ENCODE measurements around the gene ARHGAP19. TPM values are rescaled to one million over a fixed set of nuclear protein-coding genes. Genes with fewer than 3 reads are reported as not detected.

ARHGAP19 gene
- total RNA-seq, 2 experiments from 2014 or later = 42.3 to 53.2 TPM

- Mint-ChIP-seq H3K27ac (no peak within 1 kb of the TSS), H3K4me3 (peak within 1 kb of the TSS; percentile 34), H3K4me1 (ENCODE audit: low read depth) (peaks cover 7% of the 10 kb centered on the region), H3K9me3 (no peaks in the 10 kb centered on the region), H3K36me3 (ENCODE audit: low read depth) (no peaks in the 10 kb centered on the region), H3K27me3 (peaks cover 44% of the 10 kb centered on the region)
- DNase-seq (no peak), ATAC-seq (peak; percentile 57)
- CTCF ChIA-PET = interaction anchor here (1.3 to 2.3 kb wide), 2 partner anchors 11 to 25 kb away, joined by 3 to 7 read pairs; no protein-coding TSS in a partner anchor
- TF ChIP-seq, protein P1, sequence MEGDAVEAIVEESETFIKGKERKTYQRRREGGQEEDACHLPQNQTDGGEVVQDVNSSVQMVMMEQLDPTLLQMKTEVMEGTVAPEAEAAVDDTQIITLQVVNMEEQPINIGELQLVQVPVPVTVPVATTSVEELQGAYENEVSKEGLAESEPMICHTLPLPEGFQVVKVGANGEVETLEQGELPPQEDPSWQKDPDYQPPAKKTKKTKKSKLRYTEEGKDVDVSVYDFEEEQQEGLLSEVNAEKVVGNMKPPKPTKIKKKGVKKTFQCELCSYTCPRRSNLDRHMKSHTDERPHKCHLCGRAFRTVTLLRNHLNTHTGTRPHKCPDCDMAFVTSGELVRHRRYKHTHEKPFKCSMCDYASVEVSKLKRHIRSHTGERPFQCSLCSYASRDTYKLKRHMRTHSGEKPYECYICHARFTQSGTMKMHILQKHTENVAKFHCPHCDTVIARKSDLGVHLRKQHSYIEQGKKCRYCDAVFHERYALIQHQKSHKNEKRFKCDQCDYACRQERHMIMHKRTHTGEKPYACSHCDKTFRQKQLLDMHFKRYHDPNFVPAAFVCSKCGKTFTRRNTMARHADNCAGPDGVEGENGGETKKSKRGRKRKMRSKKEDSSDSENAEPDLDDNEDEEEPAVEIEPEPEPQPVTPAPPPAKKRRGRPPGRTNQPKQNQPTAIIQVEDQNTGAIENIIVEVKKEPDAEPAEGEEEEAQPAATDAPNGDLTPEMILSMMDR (IDR thresholded peaks at IDR 0.05) = no peak
- POLR2A ChIA-PET = no interaction called here
- intact Hi-C loops (cut with micrococcal nuclease) = no loop called here
Measured at GRCh38 chr10:97185326-97186058, 106.9 kb downstream of the ARHGAP19 start, which contains the start of gene SLIT1. SLIT1 (minus strand) TSS chr10:97185959; CDS start chr10:97185674, 285 bp downstream.

DNA sequence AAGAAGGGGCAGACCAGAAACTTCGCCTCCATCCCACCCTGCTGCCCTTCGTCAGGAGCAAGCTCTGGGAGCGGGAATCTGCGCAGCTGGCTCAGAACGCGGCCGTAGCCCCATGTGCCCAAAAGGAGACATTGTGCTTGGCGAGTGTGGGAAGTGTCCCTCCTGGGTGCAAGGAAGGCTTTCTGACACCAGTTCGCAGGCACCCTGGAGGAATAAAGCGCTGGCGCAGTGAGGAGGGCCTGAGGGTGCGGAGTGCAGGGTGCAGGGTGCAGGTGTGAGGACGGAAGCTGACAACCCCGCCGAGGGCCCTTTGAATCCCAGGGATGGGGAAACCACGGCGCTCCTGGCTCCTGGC is 107.5 kb downstream of the ARHGAP19 start:
- CTCF ChIA-PET = interaction anchor here (2.3 kb wide), 1 partner anchor 12 kb away, joined by 7 read pairs; no protein-coding TSS in a partner anchor
- no peak for ATAC-seq
- peak overlapping the region; percentile 34 for H3K4me3 Mint-ChIP-seq
- peaks cover 48% of the 10 kb centered on the region for H3K27me3 Mint-ChIP-seq
- intact Hi-C loops (cut with micrococcal nuclease) = no loop called here
- no peak for DNase-seq
- no peak overlapping the region for H3K27ac Mint-ChIP-seq
- no peaks in the 10 kb centered on the region for H3K9me3 Mint-ChIP-seq
- no peaks in the 10 kb centered on the region for H3K36me3 Mint-ChIP-seq (ENCODE audit: low read depth)
- TF ChIP-seq, protein P1 (IDR thresholded peaks at IDR 0.05) = no peak
- peaks cover 7% of the 10 kb centered on the region for H3K4me1 Mint-ChIP-seq (ENCODE audit: low read depth)
- POLR2A ChIA-PET = no interaction called here

GRCh38 chr10:97183314-97183713 is 109.1 kb downstream of the ARHGAP19 start:
- H3K36me3 Mint-ChIP-seq (ENCODE audit: low read depth) = no peaks in the 10 kb centered on the region
- ChIA-PET CTCF (interaction anchor here (1.4 to 2.1 kb wide), 4 partner anchors 11 to 110 kb away, joined by 3 to 8 read pairs (median 6); no protein-coding TSS in a partner anchor), POLR2A (interaction anchor here (1.1 kb wide), 1 partner anchor 10 kb away, joined by 3 read pairs; no protein-coding TSS in a partner anchor)
- intact Hi-C loops (cut with micrococcal nuclease) = no loop called here
- TF ChIP-seq, protein P1 (IDR thresholded peaks at IDR 0.05) = no peak
- no peak overlapping the region for H3K27ac Mint-ChIP-seq
- no peak for ATAC-seq
- H3K4me1 Mint-ChIP-seq (ENCODE audit: low read depth) = peaks cover 7% of the 10 kb centered on the region
- H3K9me3 Mint-ChIP-seq = no peaks in the 10 kb centered on the region
- DNase-seq = no peak
- no peak overlapping the region for H3K4me3 Mint-ChIP-seq
- H3K27me3 Mint-ChIP-seq = peaks cover 54% of the 10 kb centered on the region

DNA sequence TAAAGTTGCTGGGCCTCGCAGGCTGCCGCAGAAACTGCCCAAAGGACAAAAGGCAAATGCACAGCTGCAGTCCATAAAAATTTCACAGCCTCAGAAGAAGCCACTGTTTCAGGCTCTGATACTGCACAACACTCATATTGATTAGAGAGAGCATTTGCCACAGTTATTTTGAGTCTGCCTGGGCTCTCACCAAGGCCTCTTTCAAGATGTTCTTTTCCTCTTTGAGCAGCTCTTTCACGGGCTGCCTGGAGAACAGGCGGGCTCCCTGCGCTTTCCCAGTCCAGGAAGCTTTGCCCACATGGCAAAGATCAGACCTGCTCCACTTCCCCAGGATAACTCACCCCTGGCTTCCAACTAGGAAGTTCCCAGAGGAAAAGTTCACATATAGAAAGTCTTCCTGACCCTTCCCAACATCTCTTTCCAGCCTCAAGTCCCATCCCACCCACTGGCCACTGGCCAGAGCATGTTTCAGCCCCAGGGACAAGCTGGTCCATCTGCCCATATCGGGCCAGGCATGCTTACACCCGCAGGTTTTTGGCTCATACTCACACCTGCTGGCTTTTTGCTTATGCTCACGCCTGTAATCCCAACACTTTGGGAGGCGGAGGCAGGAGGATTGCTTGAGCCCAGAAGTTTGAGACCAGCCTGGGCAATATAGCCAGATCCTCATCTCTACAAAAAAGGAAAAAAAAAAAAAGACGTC is 110.0 kb downstream of the ARHGAP19 start:
- no peak overlapping the region for H3K27ac Mint-ChIP-seq
- DNase-seq (no peak), ATAC-seq (no peak)
- H3K36me3 Mint-ChIP-seq (ENCODE audit: low read depth) = no peaks in the 10 kb centered on the region
- TF ChIP-seq, protein P1 (IDR thresholded peaks at IDR 0.05) = no peak
- peaks cover 50% of the 10 kb centered on the region for H3K27me3 Mint-ChIP-seq
- H3K4me1 Mint-ChIP-seq (ENCODE audit: low read depth) = peaks cover 7% of the 10 kb centered on the region
- CTCF ChIA-PET = interaction anchor here (1.7 to 2.1 kb wide), 3 partner anchors 14 to 109 kb away, joined by 5 to 8 read pairs (median 7); no protein-coding TSS in a partner anchor
- intact Hi-C loops (cut with micrococcal nuclease) = no loop called here
- H3K9me3 Mint-ChIP-seq = no peaks in the 10 kb centered on the region
- H3K4me3 Mint-ChIP-seq = no peak overlapping the region
- POLR2A ChIA-PET = interaction anchor here (1.1 kb wide), 1 partner anchor 11 kb away, joined by 3 read pairs; no protein-coding TSS in a partner anchor

Data from activated CD8-positive, alpha-beta T cell treated with anti-CD3 and anti-CD28 coated beads for 36 hours (primary cell).